IPS-20b (cell line): ENCODE measurements around the gene CSKMT.
"Not testable (repeated sequence)": the region's sequence is repeated elsewhere in the genome, so short reads cannot be mapped to it uniquely, and the experiment has no call there.

Experiments
- H3K27ac ChIP-seq: one replicate; pipeline ENCODE4 v1.5.1; 2013; ENCODE audit warnings: low read length
- H3K27me3 ChIP-seq: 2 replicates; pipeline ENCODE4 v1.6.1; 2013; ENCODE audit warnings: mild to moderate bottlenecking, low read length, inconsistent platforms; ENCODE audit not compliant: insufficient read depth
- H3K36me3 ChIP-seq: 2 replicates; pipeline ENCODE4 v1.6.1; 2013; ENCODE audit warnings: low read depth, mild to moderate bottlenecking, inconsistent platforms, low read length, moderate library complexity; ENCODE audit not compliant: insufficient read depth
- H3K4me1 ChIP-seq: 2 replicates; pipeline ENCODE4 v1.6.1; 2013; ENCODE audit warnings: mild to moderate bottlenecking, control low read depth, inconsistent platforms, low read length, moderate library complexity; ENCODE audit not compliant: insufficient read depth
- H3K4me3 ChIP-seq: 2 replicates; pipeline ENCODE4 v1.5.1; 2013; ENCODE audit warnings: mild to moderate bottlenecking, low read length, inconsistent platforms
- H3K9ac ChIP-seq: 2 replicates; pipeline ENCODE4 v1.6.1; 2013; ENCODE audit warnings: low read depth, mild to moderate bottlenecking, inconsistent platforms, low read length, moderate library complexity
- H3K9me3 ChIP-seq: 2 replicates; pipeline ENCODE4 v1.6.1; 2013; ENCODE audit warnings: mild to moderate bottlenecking, low read depth, low read length, inconsistent platforms; ENCODE audit not compliant: insufficient read depth

Gene CSKMT

GRCh38 chr11:62664405-62665074, 572 bp upstream of the CSKMT start:
- Histone ChIP-seq H3K27me3 (no peaks in the 10 kb centered on the region), H3K27ac (peak overlapping the region; percentile 68), H3K9me3 (no peaks in the 10 kb centered on the region), H3K9ac (peak overlapping the region; percentile 100; the same call in 1 of the 2 replicates), H3K4me1 (peaks cover 10% of the 10 kb centered on the region; the same call in 1 of the 2 replicates), H3K36me3 (peaks cover 44% of the 10 kb centered on the region), H3K4me3 (peak overlapping the region; percentile 98)

GRCh38 chr11:62665599-62666258, 617 bp downstream of the CSKMT start:
- Histone ChIP-seq H3K9ac (peak overlapping the region; percentile 100), H3K9me3 (no peaks in the 10 kb centered on the region), H3K27ac (peak overlapping the region; percentile 80), H3K4me1 (peaks cover 10% of the 10 kb centered on the region; the same call in 1 of the 2 replicates), H3K4me3 (peak overlapping the region; percentile 98), H3K36me3 (peaks cover 44% of the 10 kb centered on the region), H3K27me3 (no peaks in the 10 kb centered on the region)

DNA sequence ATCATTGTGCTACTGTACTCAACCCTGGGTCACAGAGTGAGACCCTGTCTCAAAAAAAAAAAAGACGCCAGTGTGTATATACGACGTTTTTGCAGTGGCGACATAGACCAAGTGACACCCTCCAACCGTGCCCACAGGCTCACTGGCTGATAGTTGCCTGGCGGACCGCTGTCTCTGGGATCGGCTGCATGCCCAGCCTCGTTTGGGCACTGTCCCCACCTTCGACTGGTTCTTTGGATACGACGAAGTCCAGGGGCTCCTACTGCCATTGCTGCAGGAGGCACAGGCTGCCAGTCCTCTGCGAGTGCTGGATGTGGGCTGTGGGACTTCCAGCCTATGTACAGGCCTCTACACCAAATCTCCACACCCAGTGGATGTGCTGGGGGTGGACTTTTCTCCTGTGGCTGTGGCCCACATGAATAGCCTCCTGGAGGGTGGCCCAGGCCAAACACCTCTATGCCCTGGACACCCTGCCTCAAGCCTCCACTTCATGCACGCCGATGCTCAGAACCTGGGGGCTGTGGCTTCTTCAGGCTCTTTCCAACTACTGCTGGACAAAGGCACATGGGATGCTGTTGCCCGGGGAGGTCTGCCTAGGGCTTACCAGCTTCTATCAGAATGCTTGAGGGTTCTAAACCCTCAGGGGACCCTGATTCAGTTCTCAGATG, 1.3 kb downstream of the CSKMT start:
- H3K27ac ChIP-seq, result peak overlapping the region; percentile 80
- peaks cover 42% of the 10 kb centered on the region for H3K36me3 ChIP-seq
- peaks cover 10% of the 10 kb centered on the region; the same call in 1 of the 2 replicates for H3K4me1 ChIP-seq
- no peaks in the 10 kb centered on the region for H3K9me3 ChIP-seq
- H3K27me3 ChIP-seq, result no peaks in the 10 kb centered on the region
- peak overlapping the region; percentile 100 for H3K9ac ChIP-seq
- H3K4me3 ChIP-seq, result peak overlapping the region; percentile 98

GRCh38 chr11:62667460-62667859, 2.3 kb downstream of the CSKMT start:
- Histone ChIP-seq H3K9ac (peak overlapping the region; percentile 100; the same call in 1 of the 2 replicates), H3K4me1 (peaks cover 10% of the 10 kb centered on the region; the same call in 1 of the 2 replicates), H3K27me3 (no peaks in the 10 kb centered on the region), H3K27ac (peak overlapping the region; percentile 80), H3K36me3 (peaks cover 33% of the 10 kb centered on the region), H3K4me3 (peak overlapping the region; percentile 98; the same call in 1 of the 2 replicates), H3K9me3 (no peaks in the 10 kb centered on the region)

GRCh38 chr11:62669420-62670161, 4.5 kb downstream of the CSKMT start:
- H3K4me1 ChIP-seq, result peaks cover 10% of the 10 kb centered on the region; the same call in 1 of the 2 replicates
- no peaks in the 10 kb centered on the region for H3K27me3 ChIP-seq
- H3K4me3 ChIP-seq, result no peak overlapping the region
- peaks cover 43% of the 10 kb centered on the region for H3K36me3 ChIP-seq
- H3K27ac ChIP-seq, result no peak overlapping the region
- no peaks in the 10 kb centered on the region for H3K9me3 ChIP-seq
- 0 out of 2 replicates have a peak overlapping the region, but pooled peaks have one; percentile 19 for H3K9ac ChIP-seq

- H3K4me1 ChIP-seq, result peaks cover 8% of the 10 kb centered on the region; the same call in 1 of the 2 replicates
- H3K9ac ChIP-seq, result peak overlapping the region; percentile 97
- H3K27me3 ChIP-seq, result no peaks in the 10 kb centered on the region
- H3K9me3 ChIP-seq, result no peaks in the 10 kb centered on the region
- peak overlapping the region; percentile 88 for H3K4me3 ChIP-seq
- H3K36me3 ChIP-seq, result peaks cover 38% of the 10 kb centered on the region
- peak overlapping the region; percentile 78 for H3K27ac ChIP-seq
Observed at GRCh38 chr11:62671236-62671607, 6.1 kb downstream of the CSKMT start.

DNA sequence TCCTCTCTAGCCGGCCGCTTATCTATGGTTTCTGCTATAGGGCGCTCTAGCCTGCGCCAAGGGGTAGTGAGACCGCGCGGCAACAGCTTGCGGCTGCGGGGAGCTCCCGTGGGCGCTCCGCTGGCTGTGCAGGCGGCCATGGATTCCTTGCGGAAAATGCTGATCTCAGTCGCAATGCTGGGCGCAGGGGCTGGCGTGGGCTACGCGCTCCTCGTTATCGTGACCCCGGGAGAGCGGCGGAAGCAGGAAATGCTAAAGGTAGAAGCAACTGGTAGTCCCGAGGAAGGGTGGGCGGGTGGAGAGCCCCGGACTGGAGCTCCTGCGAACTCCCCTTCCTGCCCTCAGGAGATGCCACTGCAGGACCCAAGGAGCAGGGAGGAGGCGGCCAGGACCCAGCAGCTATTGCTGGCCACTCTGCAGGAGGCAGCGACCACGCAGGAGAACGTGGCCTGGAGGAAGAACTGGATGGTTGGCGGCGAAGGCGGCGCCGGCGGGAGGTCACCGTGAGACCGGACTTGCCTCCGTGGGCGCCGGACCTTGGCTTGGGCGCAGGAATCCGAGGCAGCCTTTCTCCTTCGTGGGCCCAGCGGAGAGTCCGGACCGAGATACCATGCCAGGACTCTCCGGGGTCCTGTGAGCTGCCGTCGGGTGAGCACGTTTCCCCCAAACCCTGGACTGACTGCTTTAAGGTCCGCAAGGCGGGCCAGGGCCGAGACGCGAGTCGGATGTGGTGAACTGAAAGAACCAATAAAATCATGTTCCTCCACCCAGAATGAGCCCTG, 6.7 kb downstream of the CSKMT start, which contains the start of the genes LBHD1 and UQCC3:
LBHD1 (minus strand) TSS at position 660 of the 782 bp plus-strand sequence. CDS start 2,236 bp downstream, outside the sequence.
UQCC3 (plus strand) TSS at position 66 of the 782 bp plus-strand sequence; CDS start at position 139, 73 bp downstream.
- Histone ChIP-seq H3K4me1 (peaks cover 2% of the 10 kb centered on the region; the same call in 1 of the 2 replicates), H3K9ac (peak within 1 kb of the TSS; percentile 97), H3K9me3 (no peaks in the 10 kb centered on the region), H3K4me3 (peak within 1 kb of the TSS; percentile 88), H3K27me3 (no peaks in the 10 kb centered on the region), H3K36me3 (peaks cover 38% of the 10 kb centered on the region), H3K27ac (peak within 1 kb of the TSS; percentile 78)

GRCh38 chr11:62673196-62673525, 8.0 kb downstream of the CSKMT start:
- no peak overlapping the region for H3K9ac ChIP-seq
- H3K27me3 ChIP-seq, result no peaks in the 10 kb centered on the region
- H3K36me3 ChIP-seq, result peaks cover 42% of the 10 kb centered on the region
- no peak overlapping the region for H3K27ac ChIP-seq
- peak overlapping the region; percentile 88; the same call in 1 of the 2 replicates for H3K4me3 ChIP-seq
- peaks cover 6% of the 10 kb centered on the region for H3K4me1 ChIP-seq
- no peaks in the 10 kb centered on the region for H3K9me3 ChIP-seq

- H3K4me1 ChIP-seq, H3K27ac ChIP-seq, H3K27me3 ChIP-seq, H3K4me3 ChIP-seq, H3K9me3 ChIP-seq, H3K9ac ChIP-seq: not testable (repeated sequence)
- peaks cover 42% of the 10 kb centered on the region for H3K36me3 ChIP-seq
Observed at GRCh38 chr11:62675415-62675814, 10.3 kb downstream of the CSKMT start.

DNA sequence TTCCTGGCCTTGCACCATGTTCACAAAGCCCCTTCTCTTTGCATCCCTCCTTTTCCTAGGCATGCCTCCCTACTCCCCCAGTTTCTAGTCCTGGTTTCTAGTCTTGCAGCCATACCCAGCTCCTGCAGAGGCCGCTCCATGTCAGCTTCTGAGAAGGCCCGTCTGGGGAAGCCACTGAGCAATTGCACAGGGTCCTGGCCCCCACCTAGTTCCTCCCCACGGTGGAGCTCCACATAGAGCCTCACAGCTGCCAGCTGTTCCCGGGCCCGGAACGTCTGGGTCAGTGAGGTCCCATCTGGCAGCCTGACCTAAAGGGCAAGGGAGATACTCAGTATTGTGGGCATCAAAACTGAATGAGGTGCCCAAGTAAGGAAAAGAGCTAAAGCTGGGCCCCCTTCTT, 11.6 kb downstream of the CSKMT start:
- Histone ChIP-seq H3K27me3 (no peaks in the 10 kb centered on the region), H3K9ac (no peak overlapping the region), H3K4me3 (no peak overlapping the region), H3K9me3 (no peaks in the 10 kb centered on the region), H3K4me1 (peaks cover 7% of the 10 kb centered on the region), H3K27ac (no peak overlapping the region), H3K36me3 (peaks cover 42% of the 10 kb centered on the region)
